AG09309 (cell line): ENCODE data around the gene CENPP.

ENCODE experiments used
- DNase-seq: peaks from one replicate; pipeline ENCODE4 v3.0.0-alpha.2; 2010; ENCODE audit warnings: low read depth
- H3K4me3 ChIP-seq: 2 replicates; pipeline ENCODE4 v1.5.1; 2011; ENCODE audit warnings: mild to moderate bottlenecking, low read depth, low read length, moderate library complexity; ENCODE audit not compliant: control insufficient read depth
- CTCF ChIP-seq: IDR thresholded peaks from 2 replicates; pipeline ENCODE4 v1.5.1; 2011; ENCODE audit warnings: mild to moderate bottlenecking, low read depth, low read length, inconsistent platforms; ENCODE audit not compliant: insufficient read depth, control insufficient read depth; ENCODE audit errors: missing control alignments

The CENPP gene

DNA sequence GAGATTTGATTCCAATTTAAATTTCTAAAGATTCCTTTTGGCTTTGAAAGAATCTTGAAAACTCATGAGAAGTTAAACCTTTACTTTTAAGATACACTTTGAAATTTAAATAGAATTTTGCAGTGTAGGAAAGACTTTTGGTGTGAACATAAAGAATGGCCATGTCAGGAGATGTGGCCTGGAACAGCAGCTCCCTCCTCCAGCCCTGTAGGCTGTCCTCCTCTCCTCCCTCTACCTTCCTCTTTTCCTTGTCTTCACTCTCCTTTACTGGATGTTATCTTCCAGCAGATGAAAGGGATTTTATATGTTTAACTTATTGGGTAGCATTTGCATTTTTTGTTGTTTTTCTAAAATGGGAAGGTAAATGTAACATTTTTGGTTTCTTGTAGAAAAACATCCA, 137.6 kb downstream of the CENPP start:
- no peak for DNase-seq
- TF ChIP-seq CTCF, result no peak
- no peak overlapping the region for H3K4me3 ChIP-seq

- no peak for TF ChIP-seq CTCF
- no peak overlapping the region for H3K4me3 ChIP-seq
- DNase-seq, result peak; percentile 78
Observed at GRCh38 chr9:92463984-92464383, 138.2 kb downstream of the CENPP start.

DNA sequence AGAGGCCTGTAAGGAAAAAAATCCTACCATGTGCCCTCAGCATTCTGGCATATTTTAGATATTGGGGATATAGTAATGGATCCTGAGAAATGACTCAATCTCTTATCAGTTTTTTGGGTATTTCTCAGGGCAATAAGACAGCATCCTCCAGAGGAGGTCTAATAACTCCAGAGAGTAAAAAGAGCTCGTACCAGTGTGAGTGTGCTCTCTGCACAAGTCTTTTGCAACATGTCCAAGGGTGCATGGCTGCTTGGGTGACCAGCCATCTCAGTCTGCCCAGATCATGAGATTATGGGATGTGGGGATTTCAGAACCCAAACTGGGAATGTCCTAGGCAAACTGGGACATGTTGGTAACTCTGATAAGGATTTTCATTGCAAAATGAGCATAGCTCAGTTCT, 141.3 kb downstream of the CENPP start:
- H3K4me3 ChIP-seq, result no peak overlapping the region
- TF ChIP-seq CTCF, result no peak
- no peak for DNase-seq

DNA sequence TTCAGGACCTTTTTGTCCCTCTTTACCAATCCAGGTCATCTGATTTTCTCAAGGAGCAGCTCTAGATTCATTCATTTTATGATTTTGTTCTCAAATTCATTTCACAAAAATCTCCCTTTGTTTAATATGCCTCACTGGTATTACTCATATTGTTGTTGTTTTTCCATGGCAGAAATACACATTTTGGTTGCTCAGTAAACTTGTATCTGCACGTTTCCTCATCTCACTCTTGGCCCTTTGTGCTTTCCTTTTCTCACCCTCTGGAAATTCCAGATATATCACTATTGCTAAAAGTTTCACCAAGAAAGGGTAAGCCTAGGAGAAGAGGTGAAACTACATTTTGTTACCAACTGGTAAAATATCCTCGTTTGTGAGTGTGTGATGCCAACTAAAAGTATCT, 141.8 kb downstream of the CENPP start:
- no peak for DNase-seq
- no peak for TF ChIP-seq CTCF
- H3K4me3 ChIP-seq, result no peak overlapping the region

DNA sequence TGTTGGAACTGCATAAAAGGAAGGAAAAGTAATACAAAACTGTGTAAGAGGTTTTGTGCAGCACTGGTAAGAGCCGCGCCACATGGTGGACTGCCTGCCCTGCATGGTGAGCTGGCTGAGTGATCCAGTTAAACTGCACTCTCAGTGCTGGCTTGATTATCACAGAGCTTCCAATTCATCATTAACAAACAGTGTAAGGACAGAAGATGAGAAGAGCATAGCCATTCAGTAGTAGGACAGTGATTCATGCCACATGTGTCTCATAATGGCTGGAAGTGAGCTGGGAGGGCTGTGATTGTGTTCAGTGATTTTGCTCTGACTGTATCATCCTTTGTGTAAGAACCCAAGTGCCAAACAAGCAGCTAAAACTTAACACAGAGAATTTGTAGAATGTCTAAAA, 142.5 kb downstream of the CENPP start:
- peak; percentile 23 for DNase-seq
- no peak for TF ChIP-seq CTCF
- no peak overlapping the region for H3K4me3 ChIP-seq

DNA sequence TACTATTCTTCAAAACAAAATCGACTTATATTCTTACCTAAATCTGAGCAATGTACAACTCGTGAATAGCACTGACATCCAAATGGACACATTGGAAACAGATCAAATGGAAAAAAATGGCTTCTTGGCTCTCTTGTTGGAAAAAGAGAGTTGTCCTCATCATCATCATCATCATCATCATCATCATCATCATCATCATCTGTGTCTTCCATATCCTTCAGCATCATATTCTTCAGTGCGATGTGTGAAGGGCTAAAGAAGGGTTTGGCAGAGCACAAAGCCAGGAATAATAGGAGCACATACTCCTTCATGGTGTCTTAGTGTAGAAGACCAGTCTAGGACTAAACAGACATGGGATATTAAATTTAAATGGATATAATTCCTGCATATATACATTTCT, 148.8 kb downstream of the CENPP start:
- no peak for TF ChIP-seq CTCF
- DNase-seq, result no peak
- H3K4me3 ChIP-seq, result no peak overlapping the region

DNA sequence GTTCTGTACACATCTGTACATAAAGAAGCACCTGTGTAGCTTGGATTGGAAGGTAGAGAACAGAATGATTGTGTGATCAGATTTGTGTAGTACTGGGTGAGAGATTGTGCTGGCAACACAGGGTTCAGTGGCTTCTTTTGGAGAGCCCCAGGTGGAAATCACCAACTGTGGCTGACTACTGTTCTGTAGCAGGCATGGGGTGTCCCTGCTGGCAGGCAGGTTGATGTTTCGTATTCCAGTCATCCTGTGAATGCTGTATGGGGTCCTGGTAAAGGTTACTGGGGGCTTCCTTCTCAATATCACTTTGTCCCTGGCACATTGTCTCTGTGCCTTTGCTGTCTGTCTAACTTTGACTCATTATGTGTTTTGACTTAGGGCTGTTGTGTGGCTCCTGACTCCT, 151.2 kb downstream of the CENPP start:
- no peak overlapping the region for H3K4me3 ChIP-seq
- no peak for TF ChIP-seq CTCF
- no peak for DNase-seq
